Raji (cell line): Measurements from ENCODE around the gene ARID1B.

ENCODE experiments used
- POLR2A ChIP-seq: IDR thresholded peaks from 2 replicates; pipeline ENCODE4 v1.6.1; 2011; ENCODE audit warnings: low read depth, low read length, control low read depth; ENCODE audit not compliant: insufficient read depth

The ARID1B gene

DNA sequence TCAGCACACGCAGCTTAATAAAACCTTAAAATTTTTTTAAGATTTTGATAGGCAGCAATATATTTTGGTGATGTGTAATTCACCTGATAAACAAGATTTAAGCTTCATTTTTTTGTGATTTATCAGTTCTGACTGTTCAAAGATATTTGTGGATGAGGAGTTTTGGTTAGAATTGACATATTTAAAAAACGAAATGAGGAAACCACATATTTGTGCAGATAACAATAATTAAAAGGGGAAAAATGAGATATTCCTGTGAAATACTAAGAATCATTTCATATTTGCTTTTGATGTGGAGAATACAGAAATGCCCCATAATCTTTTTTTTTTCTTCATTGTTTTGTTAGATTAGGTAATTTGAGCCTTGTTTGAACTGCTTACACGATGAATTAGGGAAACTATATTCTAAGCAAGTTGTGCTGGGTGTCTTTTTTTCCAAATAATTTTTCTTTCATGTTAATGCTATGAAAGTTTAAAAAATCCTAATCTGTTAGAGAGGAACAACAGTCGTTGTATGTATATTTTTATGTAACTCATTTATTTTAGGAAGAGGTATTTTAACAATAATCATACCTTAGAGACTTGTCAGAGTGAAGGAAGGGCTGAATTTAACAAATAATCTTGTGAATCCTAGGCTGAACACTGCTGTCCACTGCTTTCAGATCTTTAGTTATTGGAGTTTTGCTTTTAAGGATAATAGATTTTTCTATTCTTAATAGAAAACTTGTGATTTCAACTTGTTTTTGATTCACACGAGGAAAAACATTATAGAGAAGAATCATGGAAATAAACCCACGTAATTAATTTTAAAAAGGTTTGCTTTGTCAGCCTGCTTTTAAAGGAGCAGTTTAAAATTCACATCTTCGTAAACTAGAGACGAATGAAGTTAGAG lies 4.0 kb downstream of the ARID1B start:
- TF ChIP-seq POLR2A: no peak

GRCh38 chr6:156781861-156782631 lies 4.9 kb downstream of the ARID1B start:
- no peak for TF ChIP-seq POLR2A

DNA sequence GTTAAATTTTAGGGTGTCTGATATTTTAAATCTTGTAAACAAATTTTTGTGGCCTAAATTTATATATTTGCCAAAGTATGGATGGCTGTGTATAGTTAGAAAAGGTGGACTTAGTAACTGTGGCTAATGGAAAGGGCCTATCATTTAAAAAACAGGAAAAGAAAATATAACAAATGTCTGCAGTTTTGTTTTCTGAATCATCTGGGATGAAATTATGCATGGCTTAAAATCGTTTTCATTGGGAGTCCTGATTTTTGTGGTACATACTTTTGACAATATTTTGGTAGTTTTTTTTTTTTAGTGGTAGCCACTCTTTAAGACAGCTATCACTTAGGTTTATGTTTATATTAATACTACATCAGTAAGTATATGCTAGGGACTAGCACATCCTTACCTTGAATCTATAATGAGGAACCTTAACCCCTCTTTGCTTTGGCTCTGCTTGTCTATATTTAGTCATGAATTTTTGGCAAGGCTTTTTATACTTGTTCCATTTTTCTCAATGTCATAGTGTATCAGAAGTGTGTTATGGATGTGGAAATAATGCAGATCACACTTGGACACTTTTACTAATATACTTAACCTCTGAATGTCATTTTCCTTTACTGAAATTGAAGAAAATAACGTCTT lies 5.6 kb downstream of the ARID1B start:
- TF ChIP-seq POLR2A: no peak

- TF ChIP-seq POLR2A: no peak
These were observed 6.8 kb downstream of the ARID1B start for GRCh38 chr6:156783958-156784357.

DNA sequence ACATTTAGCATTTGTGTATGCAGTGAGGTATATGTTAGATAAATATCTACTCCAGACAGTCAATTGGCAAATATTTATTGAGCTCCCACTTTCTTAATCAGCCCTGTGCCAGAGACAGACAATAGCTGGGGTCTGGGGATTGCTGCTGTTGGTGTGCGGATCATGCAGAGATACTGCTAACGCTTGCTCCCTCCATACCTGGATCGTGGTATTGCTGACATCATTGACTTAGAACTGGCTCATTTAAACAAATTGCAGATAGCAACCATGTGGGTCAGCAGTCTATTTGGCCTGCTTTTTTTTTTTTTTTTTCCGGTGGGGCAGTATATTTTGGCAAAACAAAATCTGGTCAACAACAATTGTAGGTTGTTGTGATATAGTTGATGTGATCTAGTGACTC lies 9.5 kb downstream of the ARID1B start:
- TF ChIP-seq POLR2A: no peak

- peak; percentile 40; the same call in 1 of the 2 replicates for TF ChIP-seq POLR2A
These were observed 10.7 kb downstream of the ARID1B start for GRCh38 chr6:156787569-156788492.

DNA sequence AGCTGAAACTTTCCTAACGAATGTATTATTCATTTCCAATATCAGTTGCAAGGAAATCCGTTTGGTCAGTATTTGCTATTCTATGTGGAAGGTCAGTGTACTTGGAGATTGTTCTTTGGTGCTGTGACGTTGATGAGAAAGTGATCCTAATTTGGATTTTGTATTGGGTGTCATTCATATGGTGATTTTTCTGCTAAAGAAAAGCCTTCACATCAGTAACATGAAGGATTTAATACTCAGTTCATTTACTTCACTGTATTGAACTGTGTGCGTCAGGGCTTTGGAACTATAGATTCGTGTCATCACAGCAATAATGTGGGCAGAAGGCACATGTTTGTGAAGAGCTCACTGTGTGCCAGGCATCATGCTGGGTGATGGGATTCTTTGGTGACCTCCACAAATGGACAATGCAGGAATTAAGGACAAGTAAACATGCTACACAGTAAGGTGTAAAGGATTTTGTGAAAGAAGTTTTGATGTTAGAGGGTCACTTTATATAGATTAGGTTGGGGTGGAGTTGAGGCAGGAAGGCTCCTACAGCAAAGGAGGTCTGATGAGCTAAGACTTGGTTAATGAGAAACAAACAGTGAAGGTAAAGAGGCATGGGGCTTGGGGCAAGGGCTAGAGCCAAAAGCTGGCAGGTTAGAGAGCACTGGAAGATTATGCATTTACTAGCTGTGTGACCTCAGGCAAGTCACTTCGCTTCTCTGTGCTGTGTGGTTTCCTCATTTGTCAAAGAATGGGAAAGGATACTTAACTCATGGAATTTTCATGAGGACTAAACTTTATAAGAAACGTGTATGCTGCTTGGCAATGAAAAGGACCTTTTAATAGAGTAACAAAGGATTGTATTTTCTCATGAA lies 12.1 kb downstream of the ARID1B start:
- TF ChIP-seq POLR2A: no peak

DNA sequence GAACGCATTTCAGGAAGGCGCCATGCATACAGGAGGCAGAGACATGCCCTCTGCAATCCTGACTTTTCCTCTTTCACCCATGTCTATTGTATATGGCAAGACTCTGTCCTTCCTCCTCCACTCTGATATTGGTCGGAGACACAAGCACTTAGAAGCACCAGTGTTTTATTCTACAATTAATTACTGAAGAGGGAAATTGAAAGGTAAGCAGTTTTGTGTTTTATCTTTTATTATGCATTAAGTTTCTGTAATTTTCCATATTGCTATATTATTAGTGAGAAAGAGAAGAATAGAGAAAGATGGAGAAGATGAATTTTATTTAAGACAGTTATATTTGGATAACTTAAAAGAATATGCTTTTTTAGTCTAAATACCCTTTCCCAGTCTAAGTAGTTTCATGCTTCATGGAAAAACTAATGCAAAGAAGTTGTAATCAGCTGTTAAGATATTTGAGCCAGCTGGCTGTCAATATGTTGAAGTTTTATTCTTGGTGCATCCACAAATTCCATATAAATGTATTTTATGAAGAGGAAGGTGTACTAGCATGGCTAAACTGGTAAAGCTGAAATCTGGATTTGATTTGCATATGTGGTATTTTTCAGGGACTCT lies 13.6 kb downstream of the ARID1B start:
- TF ChIP-seq POLR2A: no peak

DNA sequence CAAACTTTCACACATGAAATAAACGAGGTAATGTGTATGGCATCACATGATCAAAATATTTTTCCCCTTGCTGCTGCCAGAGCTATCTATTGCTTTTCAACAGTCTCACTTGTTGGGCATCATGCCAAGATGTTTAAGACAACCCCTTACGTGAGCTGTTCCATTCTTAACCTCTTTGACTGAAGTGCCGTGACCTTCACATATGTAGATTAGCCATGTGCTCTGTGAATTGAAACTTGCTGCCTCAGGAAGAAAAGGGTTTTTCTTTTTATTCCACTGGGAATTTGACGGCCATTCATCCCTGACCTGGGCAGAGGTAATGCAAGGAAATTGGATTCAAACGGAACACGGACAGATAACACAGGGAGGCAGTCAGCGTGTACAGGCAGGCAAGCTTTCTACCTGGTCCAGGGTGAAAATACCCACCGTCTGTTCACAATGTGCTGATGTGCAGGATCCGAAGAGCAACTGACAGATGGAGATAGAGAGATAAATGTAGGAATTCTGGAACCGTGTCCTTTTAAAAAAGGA lies 14.2 kb downstream of the ARID1B start:
- TF ChIP-seq POLR2A: no peak

- TF ChIP-seq POLR2A: no peak
These were observed 16.0 kb downstream of the ARID1B start for GRCh38 chr6:156793200-156793599.

DNA sequence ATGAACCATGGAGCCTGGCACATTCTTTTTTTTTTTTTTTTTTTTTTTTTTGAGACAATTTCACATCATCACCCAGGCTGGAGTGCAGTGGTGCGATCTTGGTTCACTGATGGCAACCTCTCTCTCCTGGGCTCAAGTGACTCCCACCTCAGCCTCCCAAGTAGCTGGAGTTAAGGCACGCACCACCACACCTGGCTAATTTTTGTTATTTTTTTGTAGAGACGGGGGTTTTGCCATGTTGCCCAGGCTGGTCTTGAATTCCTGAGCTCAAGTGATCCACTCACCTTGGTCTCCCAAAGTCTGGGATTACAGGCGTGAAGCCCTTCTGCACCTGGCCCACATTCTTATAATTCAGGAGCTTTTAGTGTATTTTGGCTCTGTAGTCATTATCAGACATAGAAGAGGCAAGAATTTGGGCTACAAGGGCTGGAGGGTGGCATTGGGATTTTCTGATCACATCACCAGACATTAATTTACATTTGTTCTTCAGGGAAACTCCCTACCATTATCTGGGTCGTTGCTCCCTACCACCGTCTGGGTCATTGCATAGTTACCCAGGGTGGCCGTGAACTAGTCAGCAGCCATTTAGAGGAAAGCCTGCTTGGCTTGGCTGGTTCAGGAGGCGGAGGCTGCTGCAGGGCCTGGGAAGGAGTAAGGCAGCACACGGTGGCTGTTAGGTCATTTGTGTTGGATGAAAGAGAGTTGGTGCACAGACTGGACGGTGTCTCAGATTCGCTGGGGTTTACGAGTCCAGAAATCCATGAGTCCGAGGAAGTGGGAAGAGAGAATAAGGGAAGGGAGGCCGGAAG lies 17.6 kb downstream of the ARID1B start:
- peak; percentile 16; the same call in 1 of the 2 replicates for TF ChIP-seq POLR2A

GRCh38 chr6:156795825-156796224 lies 18.6 kb downstream of the ARID1B start:
- no peak for TF ChIP-seq POLR2A
